Trophoblast cell (in vitro differentiated cells and primary cell): Measurements from ENCODE around the gene EFCAB9.
A peak's percentile ranks its signal among the peaks of the same experiment; 100 is the strongest.

Experiments
- DNase-seq, 2 donors: peaks; one replicate each; pipeline ENCODE4 v3.0.0-alpha.2; 2016
- H2AFZ ChIP-seq: 2 replicates; pipeline ENCODE4 v1.6.1; 2013; ENCODE audit warnings: low read length, moderate library complexity, mild to moderate bottlenecking; ENCODE audit not compliant: insufficient read depth, poor library complexity
- H2AK5ac ChIP-seq: 2 replicates; pipeline ENCODE4 v1.6.1; 2013; ENCODE audit warnings: mild to moderate bottlenecking, low read length
- H2BK120ac ChIP-seq: 2 replicates; pipeline ENCODE4 v1.6.1; 2013; ENCODE audit warnings: low read length, mild to moderate bottlenecking, moderate library complexity; ENCODE audit not compliant: insufficient read depth, poor library complexity
- H2BK12ac ChIP-seq: 2 replicates; pipeline ENCODE4 v1.6.1; 2013; ENCODE audit warnings: mild to moderate bottlenecking, low read length, moderate library complexity
- H2BK5ac ChIP-seq: 2 replicates; pipeline ENCODE4 v1.6.1; 2013; ENCODE audit warnings: low read length, low read depth, moderate library complexity, mild to moderate bottlenecking; ENCODE audit not compliant: poor library complexity
- H3K14ac ChIP-seq: 2 replicates; pipeline ENCODE4 v1.6.1; 2013; ENCODE audit warnings: mild to moderate bottlenecking, low read length
- H3K18ac ChIP-seq: 2 replicates; pipeline ENCODE4 v1.6.1; 2013; ENCODE audit warnings: mild to moderate bottlenecking, low read length
- H3K23ac ChIP-seq: 2 replicates; pipeline ENCODE4 v1.6.1; 2013; ENCODE audit warnings: low read length
- H3K27ac ChIP-seq: 2 replicates; pipeline ENCODE4 v1.5.1; 2013; ENCODE audit warnings: low read depth, mild to moderate bottlenecking, inconsistent platforms, low read length, moderate library complexity
- H3K27me3 ChIP-seq: 2 replicates; pipeline ENCODE4 v1.6.1; 2013; ENCODE audit warnings: inconsistent platforms, mild to moderate bottlenecking, low read length, moderate library complexity; ENCODE audit not compliant: insufficient read depth
- H3K36me3 ChIP-seq, 2 experiments: 1 replicate in 1 of 2; 2 replicates in 1 of 2; pipeline ENCODE4 v1.6.1; 2013; ENCODE audit warnings: low read length in 2 of 2, mild to moderate bottlenecking in 2 of 2, moderate library complexity in 1 of 2; ENCODE audit not compliant: insufficient read depth in 2 of 2, control insufficient read depth in 1 of 2
- H3K4ac ChIP-seq: 2 replicates; pipeline ENCODE4 v1.6.1; 2013; ENCODE audit warnings: low read depth, mild to moderate bottlenecking, low read length, moderate library complexity
- H3K4me1 ChIP-seq, 2 experiments: 1 replicate in 1 of 2; 2 replicates in 1 of 2; pipeline ENCODE4 v1.6.1; 2013; ENCODE audit warnings: low read length in 2 of 2, mild to moderate bottlenecking in 2 of 2, moderate library complexity in 1 of 2; ENCODE audit not compliant: insufficient read depth in 2 of 2, control insufficient read depth in 1 of 2
- H3K4me2 ChIP-seq: 2 replicates; pipeline ENCODE4 v1.6.1; 2013; ENCODE audit warnings: inconsistent platforms, mild to moderate bottlenecking, low read length, moderate library complexity
- H3K4me3 ChIP-seq: 2 replicates; pipeline ENCODE4 v1.5.1; 2013; ENCODE audit warnings: mild to moderate bottlenecking, low read depth, low read length, inconsistent platforms
- H3K79me1 ChIP-seq: one replicate; pipeline ENCODE4 v1.6.1; 2013; ENCODE audit warnings: low read length
- H3K79me2 ChIP-seq: 2 replicates; pipeline ENCODE4 v1.6.1; 2013; ENCODE audit warnings: low read length, mild to moderate bottlenecking; ENCODE audit not compliant: control insufficient read depth, insufficient read depth, poor library complexity
- H3K9ac ChIP-seq: 2 replicates; pipeline ENCODE4 v1.6.1; 2013; ENCODE audit warnings: mild to moderate bottlenecking, low read length
- H3K9me3 ChIP-seq: 2 replicates; pipeline ENCODE4 v1.6.1; 2013; ENCODE audit warnings: low read depth, mild to moderate bottlenecking, control low read depth, inconsistent platforms, low read length; ENCODE audit not compliant: insufficient read depth
- H4K12ac ChIP-seq: 2 replicates; pipeline ENCODE4 v1.6.1; 2013; ENCODE audit warnings: low read depth, mild to moderate bottlenecking, low read length, moderate library complexity
- H4K8ac ChIP-seq: 2 replicates; pipeline ENCODE4 v1.6.1; 2013; ENCODE audit warnings: low read depth, mild to moderate bottlenecking, low read length, moderate library complexity
- H4K91ac ChIP-seq: one replicate; pipeline ENCODE4 v1.6.1; 2013; ENCODE audit warnings: low read depth, mild to moderate bottlenecking, low read length, moderate library complexity
- WGBS: extraction: QIAGEN DNeasy Blood & Tissue Kit; methylation state at CpG from one replicate; pipeline ENCODE4 v1.1.7; 2013; ENCODE audit warnings: missing lambda C conversion rate; ENCODE audit not compliant: insufficient read length, insufficient coverage; ENCODE audit errors: extremely low coverage; 5-methylcytosine and 5-hydroxymethylcytosine counted together

The EFCAB9 gene

GRCh38 chr5:172165465-172165864 is 28.5 kb upstream of the EFCAB9 start:
- no CpG with 5 or more reads among the region's 7 CpGs for WGBS
- H3K14ac ChIP-seq: no peak overlapping the region
- no peak overlapping the region for H4K8ac ChIP-seq
- H4K12ac ChIP-seq: no peak overlapping the region
- H2AFZ ChIP-seq: no peak overlapping the region
- H3K4me2 ChIP-seq: no peak overlapping the region
- no peak overlapping the region for H2AK5ac ChIP-seq
- no peak overlapping the region for H3K4me3 ChIP-seq
- no peaks in the 10 kb centered on the region for H3K27me3 ChIP-seq
- no peak overlapping the region for H3K27ac ChIP-seq
- no peak overlapping the region for H3K4ac ChIP-seq
- H3K9me3 ChIP-seq: no peaks in the 10 kb centered on the region
- no peak overlapping the region for H3K9ac ChIP-seq
- no peak overlapping the region for H2BK120ac ChIP-seq
- peaks cover 2 to 5% of the 10 kb centered on the region in 2 experiments for H3K36me3 ChIP-seq
- H2BK5ac ChIP-seq: no peak overlapping the region
- no peak overlapping the region for H3K23ac ChIP-seq
- no peak overlapping the region for H3K18ac ChIP-seq
- no peaks in the 10 kb centered on the region for H3K79me1 ChIP-seq
- H3K79me2 ChIP-seq: peaks cover 6% of the 10 kb centered on the region
- DNase-seq: no peak
- H4K91ac ChIP-seq: no peak overlapping the region
- no peak overlapping the region for H2BK12ac ChIP-seq
- peaks cover 9 to 14% of the 10 kb centered on the region in 2 experiments for H3K4me1 ChIP-seq

DNA sequence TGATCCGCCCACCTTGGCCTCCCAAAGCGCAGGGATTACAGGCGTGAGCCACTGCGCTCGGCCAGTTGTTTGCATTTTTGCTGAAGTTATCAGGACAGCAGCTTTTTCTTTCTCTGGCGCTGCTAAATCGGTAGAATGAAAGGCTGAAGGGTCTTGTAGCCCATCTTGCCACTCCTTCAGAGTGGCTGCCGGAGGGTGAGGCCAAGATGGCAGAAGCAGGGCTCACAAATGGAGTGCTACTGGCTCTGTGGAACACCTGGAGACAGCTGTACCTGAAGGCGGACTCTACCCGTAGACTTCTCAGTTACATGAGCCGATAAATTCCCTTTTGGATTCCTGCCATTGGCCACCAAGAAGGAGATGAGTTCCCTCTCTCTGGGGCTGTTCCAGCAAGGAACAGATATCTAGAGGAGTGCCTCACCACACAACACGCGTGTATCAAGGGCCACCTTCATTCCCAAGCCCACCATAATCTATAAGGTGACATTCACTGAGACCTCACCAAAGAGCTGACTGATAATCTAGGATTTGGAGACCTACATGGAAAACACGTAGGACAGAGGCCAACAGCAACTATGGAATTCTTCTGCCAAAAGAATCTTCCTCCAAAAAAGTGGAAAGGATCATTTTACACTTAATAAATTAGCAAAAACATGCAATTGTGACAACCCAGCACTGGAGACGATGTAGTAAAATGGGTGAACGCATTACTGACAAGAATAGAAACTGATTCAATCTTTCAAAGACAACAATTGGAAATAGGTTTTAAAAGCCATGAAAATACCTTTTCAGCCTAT is 27.7 kb upstream of the EFCAB9 start:
- Histone ChIP-seq H3K18ac (no peak overlapping the region), H2AFZ (no peak overlapping the region), H3K36me3 (peaks cover 2 to 5% of the 10 kb centered on the region in 2 experiments), H3K4me1 (peaks cover 3 to 8% of the 10 kb centered on the region in 2 experiments), H3K27ac (no peak overlapping the region), H3K9ac (no peak overlapping the region), H3K79me2 (peaks cover 6% of the 10 kb centered on the region), H3K4ac (peak overlapping the region; percentile 24), H2BK120ac (no peak overlapping the region), H2BK12ac (no peak overlapping the region), H3K27me3 (no peaks in the 10 kb centered on the region), H4K12ac (no peak overlapping the region), H4K91ac (no peak overlapping the region), H2BK5ac (no peak overlapping the region), H3K4me3 (no peak overlapping the region), H3K79me1 (no peaks in the 10 kb centered on the region), H3K14ac (no peak overlapping the region), H3K23ac (no peak overlapping the region), H3K4me2 (no peak overlapping the region), H4K8ac (no peak overlapping the region), H3K9me3 (no peaks in the 10 kb centered on the region), H2AK5ac (no peak overlapping the region)
- no CpG with 5 or more reads among the region's 16 CpGs for WGBS
- DNase-seq: no peak

- H4K91ac ChIP-seq: no peak overlapping the region
- no peak overlapping the region for H4K12ac ChIP-seq
- no peak overlapping the region for H2BK12ac ChIP-seq
- H3K4ac ChIP-seq: no peak overlapping the region
- no peaks in the 10 kb centered on the region for H3K27me3 ChIP-seq
- H3K14ac ChIP-seq: no peak overlapping the region
- H3K9me3 ChIP-seq: no peaks in the 10 kb centered on the region
- H2BK5ac ChIP-seq: no peak overlapping the region
- no peak overlapping the region for H2AFZ ChIP-seq
- no CpG with 5 or more reads among the region's 7 CpGs for WGBS
- no peaks in the 10 kb centered on the region for H3K79me1 ChIP-seq
- no peak overlapping the region for H2AK5ac ChIP-seq
- peaks cover 5 to 7% of the 10 kb centered on the region in 2 experiments for H3K36me3 ChIP-seq
- peaks cover 0 to 5% of the 10 kb centered on the region in 2 experiments for H3K4me1 ChIP-seq
- no peak overlapping the region for H3K9ac ChIP-seq
- no peak overlapping the region for H3K27ac ChIP-seq
- H3K4me3 ChIP-seq: no peak overlapping the region
- no peak overlapping the region for H4K8ac ChIP-seq
- H3K4me2 ChIP-seq: no peak overlapping the region
- no peak overlapping the region for H3K18ac ChIP-seq
- H3K23ac ChIP-seq: no peak overlapping the region
- DNase-seq: no peak
- H3K79me2 ChIP-seq: peaks cover 6% of the 10 kb centered on the region
- no peak overlapping the region for H2BK120ac ChIP-seq
These were observed 26.1 kb upstream of the EFCAB9 start for GRCh38 chr5:172167895-172168294.

GRCh38 chr5:172168311-172168710 is 25.7 kb upstream of the EFCAB9 start:
- H3K4me1 ChIP-seq: peaks cover 4 to 5% of the 10 kb centered on the region in 2 experiments
- no peak overlapping the region for H3K9ac ChIP-seq
- H3K4me2 ChIP-seq: no peak overlapping the region
- no peaks in the 10 kb centered on the region for H3K79me1 ChIP-seq
- H4K91ac ChIP-seq: no peak overlapping the region
- no peak overlapping the region for H2BK120ac ChIP-seq
- H3K4me3 ChIP-seq: no peak overlapping the region
- DNase-seq: no peak
- H2AK5ac ChIP-seq: no peak overlapping the region
- H3K27me3 ChIP-seq: no peaks in the 10 kb centered on the region
- no peak overlapping the region for H3K14ac ChIP-seq
- peak overlapping the region; percentile 23 for H2AFZ ChIP-seq
- H3K27ac ChIP-seq: no peak overlapping the region
- peaks cover 5 to 7% of the 10 kb centered on the region in 2 experiments for H3K36me3 ChIP-seq
- H4K8ac ChIP-seq: no peak overlapping the region
- no CpG with 5 or more reads among the region's 8 CpGs for WGBS
- H3K18ac ChIP-seq: no peak overlapping the region
- peak overlapping the region; percentile 10 for H3K4ac ChIP-seq
- H4K12ac ChIP-seq: no peak overlapping the region
- H3K79me2 ChIP-seq: peaks cover 10% of the 10 kb centered on the region
- no peak overlapping the region for H3K23ac ChIP-seq
- no peaks in the 10 kb centered on the region for H3K9me3 ChIP-seq
- H2BK5ac ChIP-seq: no peak overlapping the region
- no peak overlapping the region for H2BK12ac ChIP-seq
